Activated CD8-positive, alpha-beta memory T cell treated with anti-CD3 and anti-CD28 coated beads, Interleukin-2, amount 50 U/mL, for 48 hours (primary cell): ENCODE measurements around the gene SLC25A38.
A peak's percentile ranks its signal among the peaks of the same experiment; 100 is the strongest.
"Not testable (repeated sequence)": the region's sequence is repeated elsewhere in the genome, so short reads cannot be mapped to it uniquely, and the experiment has no call there.

Experiments used
- DNase-seq: peaks from one replicate; pipeline ENCODE4 v3.0.0-alpha.2; 2020

The SLC25A38 gene

GRCh38 chr3:39408493-39409372 lies 25.6 kb downstream of the SLC25A38 start:
- no peak for DNase-seq

GRCh38 chr3:39409514-39410136 lies 26.5 kb downstream of the SLC25A38 start:
- DNase-seq = no peak

- DNase-seq = no peak
These were observed 27.7 kb downstream of the SLC25A38 start for GRCh38 chr3:39410893-39411292.

- peak; percentile 55 for DNase-seq
These were observed 29.6 kb downstream of the SLC25A38 start for GRCh38 chr3:39412668-39413260.

- peak; percentile 68 for DNase-seq
These were observed 30.7 kb downstream of the SLC25A38 start for GRCh38 chr3:39413691-39414420.

- DNase-seq = peak; percentile 77
These were observed 31.3 kb downstream of the SLC25A38 start for GRCh38 chr3:39414421-39414907.

GRCh38 chr3:39415302-39415701 lies 32.1 kb downstream of the SLC25A38 start:
- not testable (repeated sequence) for DNase-seq

- peak; percentile 60 for DNase-seq
These were observed 32.8 kb downstream of the SLC25A38 start for GRCh38 chr3:39415983-39416382.

GRCh38 chr3:39416998-39417397 lies 33.8 kb downstream of the SLC25A38 start:
- DNase-seq = not testable (repeated sequence)

GRCh38 chr3:39418556-39419225 lies 35.5 kb downstream of the SLC25A38 start:
- not testable (repeated sequence) for DNase-seq

- DNase-seq = no peak
These were observed 36.7 kb downstream of the SLC25A38 start for GRCh38 chr3:39419742-39420315.

- DNase-seq = no peak
These were observed 37.4 kb downstream of the SLC25A38 start for GRCh38 chr3:39420543-39420942.

- no peak for DNase-seq
These were observed 40.3 kb downstream of the SLC25A38 start for GRCh38 chr3:39423436-39423970.

- no peak for DNase-seq
These were observed 43.1 kb downstream of the SLC25A38 start for GRCh38 chr3:39426312-39426711.

- no peak for DNase-seq
These were observed 44.3 kb downstream of the SLC25A38 start for GRCh38 chr3:39427506-39427905.

- DNase-seq = no peak
These were observed 45.6 kb downstream of the SLC25A38 start for GRCh38 chr3:39428745-39429201.

GRCh38 chr3:39429466-39429865 lies 46.3 kb downstream of the SLC25A38 start:
- no peak for DNase-seq

GRCh38 chr3:39432342-39432741 lies 49.2 kb downstream of the SLC25A38 start:
- no peak for DNase-seq

- no peak for DNase-seq
These were observed 50.5 kb downstream of the SLC25A38 start for GRCh38 chr3:39433642-39434041.

- DNase-seq = no peak
These were observed 51.4 kb downstream of the SLC25A38 start for GRCh38 chr3:39434574-39434973.

GRCh38 chr3:39435006-39435748 lies 52.0 kb downstream of the SLC25A38 start:
- no peak for DNase-seq
